ENCODE results near the gene RCSD1.

RCSD1 gene

GRCh38 chr1:167645140-167645541 lies 15.1 kb downstream of the RCSD1 start:
- DNase-seq = no peak

- DNase-seq = no peak
Measured at GRCh38 chr1:167645625-167646414, 15.8 kb downstream of the RCSD1 start.

- DNase-seq = no peak
Measured at GRCh38 chr1:167648252-167648849, 18.3 kb downstream of the RCSD1 start.

- peak; percentile 7 for DNase-seq
Measured at GRCh38 chr1:167648978-167649744, 19.1 kb downstream of the RCSD1 start.

- DNase-seq = no peak
Measured at GRCh38 chr1:167650269-167651160, 20.5 kb downstream of the RCSD1 start.

- no peak for DNase-seq
Measured at GRCh38 chr1:167651161-167651693, 21.2 kb downstream of the RCSD1 start.

- DNase-seq = no peak
Measured at GRCh38 chr1:167654975-167655575, 25.0 kb downstream of the RCSD1 start.

GRCh38 chr1:167656657-167657056 lies 26.6 kb downstream of the RCSD1 start:
- no peak for DNase-seq

- no peak for DNase-seq
Measured at GRCh38 chr1:167658574-167659328, 28.7 kb downstream of the RCSD1 start.

GRCh38 chr1:167659450-167659849 lies 29.4 kb downstream of the RCSD1 start:
- no peak for DNase-seq

- DNase-seq = no peak
Measured at GRCh38 chr1:167659881-167660280, 29.8 kb downstream of the RCSD1 start.

GRCh38 chr1:167661527-167662426 lies 31.7 kb downstream of the RCSD1 start:
- DNase-seq = no peak

GRCh38 chr1:167663002-167663772 lies 33.2 kb downstream of the RCSD1 start:
- no peak for DNase-seq

- no peak for DNase-seq
Measured at GRCh38 chr1:167665469-167665868, 35.4 kb downstream of the RCSD1 start.

GRCh38 chr1:167666416-167666815 lies 36.4 kb downstream of the RCSD1 start:
- DNase-seq = no peak

- no peak for DNase-seq
Measured at GRCh38 chr1:167667536-167667935, 37.5 kb downstream of the RCSD1 start.

- no peak for DNase-seq
Measured at GRCh38 chr1:167668108-167668507, 38.1 kb downstream of the RCSD1 start.

GRCh38 chr1:167669209-167670124 lies 39.4 kb downstream of the RCSD1 start:
- DNase-seq = no peak
